ENCODE measurements around the gene CKS1B.
"Not testable (repeated sequence)": the region's sequence is repeated elsewhere in the genome, so short reads cannot be mapped to it uniquely, and the experiment has no call there.

The CKS1B gene

DNA sequence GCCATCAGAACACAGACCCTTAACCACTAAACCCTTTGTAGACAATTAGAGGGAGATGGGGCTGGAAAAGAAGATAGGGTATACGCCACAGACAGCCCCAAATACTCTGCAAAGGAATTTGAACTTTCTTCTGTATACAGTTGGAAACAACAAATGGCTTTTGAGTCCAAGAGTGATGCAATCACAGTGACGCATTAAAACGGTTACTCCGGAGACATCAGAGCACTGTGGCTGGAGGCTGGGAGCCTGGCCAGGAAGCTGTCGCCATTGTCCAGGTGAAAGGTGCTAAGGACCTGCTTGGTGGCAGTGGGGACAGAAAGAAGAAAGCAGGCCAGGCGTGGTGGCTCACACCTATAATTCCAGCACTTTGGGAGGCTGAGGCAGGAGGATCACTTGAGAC, 12.8 kb downstream of the CKS1B start:
- DNase-seq (ENCODE audit: low read depth in 2 of 2): no peak

DNA sequence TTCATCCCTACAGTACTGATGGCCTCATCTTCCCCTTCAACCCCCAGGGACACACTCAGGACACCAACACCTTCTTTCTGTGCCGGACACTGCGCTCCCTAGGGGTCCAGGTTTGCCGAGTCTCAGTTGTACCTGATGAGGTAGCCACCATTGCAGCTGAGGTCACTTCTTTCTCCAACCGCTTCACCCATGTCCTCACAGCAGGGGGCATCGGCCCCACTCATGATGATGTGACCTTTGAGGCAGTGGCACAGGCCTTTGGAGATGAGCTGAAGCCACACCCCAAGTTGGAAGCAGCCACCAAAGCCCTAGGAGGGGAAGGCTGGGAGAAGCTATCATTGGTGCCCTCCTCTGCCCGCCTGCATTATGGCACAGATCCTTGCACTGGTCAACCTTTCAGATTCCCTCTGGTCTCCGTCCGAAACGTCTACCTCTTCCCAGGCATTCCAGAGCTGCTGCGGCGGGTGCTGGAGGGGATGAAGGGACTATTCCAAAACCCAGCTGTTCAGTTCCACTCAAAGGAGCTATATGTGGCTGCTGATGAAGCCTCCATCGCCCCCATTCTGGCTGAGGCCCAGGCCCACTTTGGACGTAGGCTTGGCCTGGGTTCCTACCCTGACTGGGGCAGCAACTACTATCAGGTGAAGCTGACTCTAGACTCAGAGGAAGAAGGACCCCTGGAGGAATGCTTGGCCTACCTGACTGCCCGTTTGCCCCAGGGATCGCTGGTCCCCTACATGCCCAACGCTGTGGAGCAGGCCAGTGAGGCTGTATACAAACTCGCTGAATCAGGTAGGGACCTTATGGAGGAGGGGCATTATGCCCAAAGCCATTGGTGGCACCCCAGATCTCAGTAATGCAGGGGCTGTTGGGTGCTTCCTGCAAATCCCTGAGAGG, 13.8 kb downstream of the CKS1B start:
- DNase-seq (ENCODE audit: low read depth in 2 of 2): no peak

DNA sequence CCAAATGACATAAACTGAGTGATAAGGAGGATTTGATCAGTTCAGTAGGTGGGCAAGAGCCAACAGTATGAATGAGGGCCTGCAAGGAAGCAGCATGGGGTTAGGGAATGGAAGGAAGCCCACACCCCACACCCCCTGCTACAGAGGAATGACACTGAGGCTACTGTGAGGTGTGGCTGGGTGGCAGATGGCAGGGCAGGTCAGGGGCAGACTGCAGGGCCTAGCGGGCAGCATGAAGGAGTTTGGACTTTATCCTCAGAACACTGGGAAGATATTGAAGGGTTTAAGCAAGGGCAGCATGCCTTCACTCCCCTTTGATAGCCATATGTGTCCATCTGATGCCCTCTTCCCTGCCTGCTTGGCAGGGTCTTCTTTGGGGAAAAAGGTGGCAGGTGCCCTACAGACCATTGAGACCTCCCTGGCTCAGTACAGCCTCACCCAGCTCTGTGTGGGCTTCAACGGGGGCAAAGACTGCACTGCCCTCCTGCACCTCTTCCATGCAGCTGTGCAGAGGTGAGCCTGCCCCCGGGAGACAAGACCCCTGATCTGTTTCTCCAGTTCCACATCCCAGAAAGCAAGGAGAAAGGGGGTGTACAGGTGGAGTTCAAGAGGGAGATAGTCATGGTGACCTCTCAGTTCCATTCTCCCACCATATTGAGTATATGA, 14.8 kb downstream of the CKS1B start:
- DNase-seq (ENCODE audit: low read depth in 2 of 2): no peak

DNA sequence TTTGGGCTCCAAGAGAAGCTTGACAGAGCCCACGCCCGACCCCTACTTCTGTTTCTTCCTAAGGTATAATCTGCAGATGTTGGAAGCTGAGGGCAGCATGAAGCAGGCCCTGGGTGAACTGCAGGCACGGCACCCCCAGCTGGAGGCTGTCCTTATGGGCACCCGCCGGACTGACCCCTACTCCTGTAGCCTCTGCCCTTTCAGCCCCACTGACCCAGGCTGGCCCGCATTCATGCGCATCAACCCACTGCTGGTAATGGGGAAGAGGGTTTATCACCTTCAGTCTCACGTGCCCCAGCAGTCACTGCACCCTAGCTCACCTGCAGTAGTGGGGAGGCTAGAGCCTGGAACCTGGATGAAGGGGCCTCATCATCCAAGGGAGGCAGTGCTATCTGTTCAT, 15.8 kb downstream of the CKS1B start:
- no peak for DNase-seq (ENCODE audit: low read depth in 2 of 2)

DNA sequence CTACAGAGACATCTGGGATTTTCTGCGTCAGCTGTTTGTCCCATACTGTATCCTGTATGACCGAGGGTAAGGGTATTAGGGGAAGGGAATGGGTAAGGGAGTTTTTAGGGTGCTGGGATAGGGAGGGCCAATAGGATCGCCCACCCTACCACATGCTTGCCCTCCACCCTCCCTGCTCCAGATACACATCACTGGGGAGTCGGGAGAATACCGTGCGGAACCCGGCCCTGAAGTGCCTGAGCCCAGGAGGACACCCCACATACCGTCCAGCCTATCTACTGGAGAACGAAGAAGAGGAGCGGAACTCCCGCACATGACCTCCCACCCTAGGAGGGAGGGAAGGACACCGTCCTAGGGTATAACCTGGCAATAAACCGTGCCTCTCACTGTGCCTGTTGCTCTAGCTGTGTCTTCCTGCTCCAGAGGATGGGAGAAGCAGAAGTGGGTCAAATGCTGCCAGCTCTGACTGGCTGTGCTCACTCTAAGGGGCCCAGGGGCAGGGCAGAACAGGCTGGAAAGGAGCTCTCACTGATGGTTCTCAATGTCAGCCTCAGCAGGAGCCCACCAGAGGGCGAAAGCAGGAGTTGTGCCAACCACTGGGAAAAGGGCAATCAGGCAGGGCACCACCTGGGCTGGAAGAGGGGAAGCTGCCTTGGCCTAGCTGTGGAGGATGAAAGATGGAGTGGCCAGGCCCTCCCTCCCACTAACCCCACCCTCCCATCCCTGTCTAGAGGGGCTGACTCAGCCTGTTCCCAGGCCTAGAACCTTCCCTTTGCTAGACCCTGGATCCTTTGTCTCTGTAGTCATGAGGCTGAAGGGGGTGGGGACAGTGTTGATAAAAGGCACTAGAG, 18.5 kb downstream of the CKS1B start:
- DNase-seq (ENCODE audit: low read depth in 2 of 2): no peak

DNA sequence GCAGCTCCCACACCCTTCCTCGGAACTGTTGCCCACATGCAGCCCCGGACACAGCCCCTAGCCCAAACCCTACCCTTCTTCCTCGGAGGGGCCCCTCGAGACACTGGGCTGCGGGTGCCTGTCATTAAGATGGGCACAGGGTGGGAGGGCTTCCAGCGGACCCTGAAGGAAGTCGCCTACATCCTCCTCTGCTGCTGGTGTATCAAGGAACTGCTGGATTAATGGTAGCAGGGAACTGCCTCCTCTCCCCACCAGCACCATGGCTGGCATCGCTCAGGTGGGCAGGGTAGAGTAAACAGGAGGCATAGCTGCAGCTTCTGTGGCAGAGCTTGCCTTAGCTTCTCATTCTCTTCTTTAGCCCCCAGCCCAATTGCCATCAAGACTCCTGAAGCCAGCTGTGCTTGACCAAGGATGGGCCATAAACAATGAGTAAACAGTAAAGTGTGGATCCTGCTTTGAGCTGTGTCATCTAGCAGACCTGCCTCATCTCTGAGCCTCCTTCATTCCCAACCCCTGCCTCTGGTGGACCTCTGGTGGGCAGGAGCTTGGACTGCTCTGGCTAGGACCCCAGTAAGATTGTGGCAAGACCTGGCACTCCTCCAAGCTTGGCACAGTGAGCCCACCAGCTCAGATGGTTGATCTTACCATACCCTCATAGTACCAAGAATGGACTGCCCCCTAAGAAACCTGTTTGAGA, 19.2 kb downstream of the CKS1B start, which contains the start of gene LENEP:
Gene LENEP (plus strand): TSS at position 15 of the 697 bp plus-strand sequence. CDS start 22 bp downstream, at position 37.
- DNase-seq (ENCODE audit: low read depth in 2 of 2): no peak

DNA sequence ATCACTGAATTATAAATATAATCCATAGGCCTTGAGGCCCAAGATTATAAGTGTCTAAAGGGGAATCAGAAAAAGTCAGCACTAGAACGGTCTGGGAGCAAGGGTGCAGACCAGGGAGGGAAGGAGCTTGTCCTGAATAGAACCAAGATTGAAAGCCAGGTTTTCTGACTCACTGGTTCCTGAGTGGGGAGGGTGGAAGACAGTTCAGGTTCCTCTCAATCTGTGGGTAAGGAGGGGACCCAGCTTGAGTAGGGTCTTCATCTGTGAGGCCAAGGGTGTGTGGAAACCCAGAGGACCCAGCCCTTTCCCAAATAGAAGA, 19.7 kb downstream of the CKS1B start:
- no peak for DNase-seq (ENCODE audit: low read depth in 2 of 2)

DNA sequence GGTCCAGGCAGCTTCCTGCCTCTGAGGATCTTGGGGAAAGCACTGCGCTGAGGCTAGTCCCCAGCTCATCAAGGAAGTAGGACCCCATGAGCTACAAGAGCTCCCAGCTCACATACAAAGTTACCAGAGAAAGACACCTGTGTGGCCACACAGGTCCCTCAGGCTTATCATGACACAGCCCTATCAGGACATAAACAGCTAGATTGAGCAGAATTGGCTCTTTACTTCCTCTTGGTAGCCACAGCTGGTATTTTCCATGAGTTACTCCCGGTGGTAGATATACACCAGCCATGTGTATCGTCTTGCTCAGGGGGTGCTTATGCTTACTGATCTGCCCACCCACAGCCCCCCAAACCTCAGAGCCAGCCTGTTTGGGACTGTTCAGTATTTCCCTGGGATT, 20.1 kb downstream of the CKS1B start:
- DNase-seq (ENCODE audit: low read depth in 2 of 2): no peak

DNA sequence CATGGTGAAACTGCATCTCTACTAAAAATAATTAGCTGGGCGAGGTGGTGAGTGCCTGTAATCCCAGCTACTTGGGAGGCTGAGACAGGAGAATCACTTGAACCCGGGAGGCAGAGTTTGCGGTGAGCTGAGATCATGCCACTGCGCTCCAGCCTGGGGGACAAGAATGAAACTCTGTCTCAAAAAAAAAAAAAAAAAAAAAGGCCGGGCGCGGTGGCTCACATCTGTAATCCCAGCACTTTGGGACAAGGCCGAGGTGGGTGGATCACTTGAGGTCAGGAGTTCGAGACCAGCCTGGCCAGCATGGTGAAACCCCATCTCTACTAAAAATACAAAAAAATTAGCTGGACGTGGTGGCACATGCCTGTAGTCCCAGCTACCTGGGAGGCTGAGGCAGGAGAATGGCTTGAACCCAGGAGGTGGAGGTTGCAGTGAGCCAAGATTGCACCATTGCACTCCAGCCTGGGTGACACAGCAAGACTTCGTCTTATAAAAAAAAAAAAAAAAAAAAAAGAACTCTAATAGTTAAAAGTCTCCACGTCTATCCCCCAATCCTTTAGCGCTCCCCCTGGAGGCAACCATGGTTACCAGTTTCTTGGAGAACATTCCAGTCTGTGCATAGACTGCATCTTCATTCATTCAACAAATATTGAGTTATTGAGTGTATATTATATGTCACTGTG, 21.0 kb downstream of the CKS1B start:
- DNase-seq (ENCODE audit: low read depth in 2 of 2): not testable (repeated sequence)

DNA sequence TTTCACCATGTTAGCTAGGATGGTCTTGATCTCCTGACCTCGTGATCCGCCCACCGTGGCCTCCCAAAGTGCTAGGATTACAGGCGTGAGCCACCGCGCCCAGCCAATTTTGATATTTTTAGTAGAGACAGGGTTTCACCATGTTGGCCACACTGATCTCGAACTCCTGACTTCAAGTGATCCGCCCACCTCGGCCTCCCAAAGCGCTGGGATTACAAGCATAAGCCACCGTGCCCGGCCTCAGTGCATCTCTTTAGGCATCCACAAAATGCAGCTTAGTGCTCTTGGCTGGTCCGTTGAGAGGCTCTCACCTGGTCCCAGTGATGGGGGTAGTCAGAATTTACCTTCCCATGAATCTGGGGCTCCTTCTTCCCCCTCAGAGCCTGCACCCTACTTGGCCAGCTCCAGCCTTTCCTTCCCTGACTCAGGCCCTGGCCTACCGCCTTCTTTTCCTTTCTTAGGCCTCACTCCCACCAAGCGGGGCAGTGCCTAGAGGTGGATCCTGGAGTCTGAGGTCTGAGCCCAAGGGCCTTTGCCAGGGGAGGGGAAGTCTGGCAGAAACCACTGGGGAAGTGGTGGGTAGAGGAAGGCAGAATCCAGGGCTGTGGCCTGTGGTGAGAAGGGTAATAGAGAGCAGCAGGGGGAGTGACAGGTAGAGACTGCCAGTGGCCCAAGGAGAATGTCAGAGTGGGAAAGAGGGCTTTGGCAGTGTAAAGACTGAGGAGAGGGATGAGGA, 22.7 kb downstream of the CKS1B start:
- no peak for DNase-seq (ENCODE audit: low read depth in 2 of 2)

DNA sequence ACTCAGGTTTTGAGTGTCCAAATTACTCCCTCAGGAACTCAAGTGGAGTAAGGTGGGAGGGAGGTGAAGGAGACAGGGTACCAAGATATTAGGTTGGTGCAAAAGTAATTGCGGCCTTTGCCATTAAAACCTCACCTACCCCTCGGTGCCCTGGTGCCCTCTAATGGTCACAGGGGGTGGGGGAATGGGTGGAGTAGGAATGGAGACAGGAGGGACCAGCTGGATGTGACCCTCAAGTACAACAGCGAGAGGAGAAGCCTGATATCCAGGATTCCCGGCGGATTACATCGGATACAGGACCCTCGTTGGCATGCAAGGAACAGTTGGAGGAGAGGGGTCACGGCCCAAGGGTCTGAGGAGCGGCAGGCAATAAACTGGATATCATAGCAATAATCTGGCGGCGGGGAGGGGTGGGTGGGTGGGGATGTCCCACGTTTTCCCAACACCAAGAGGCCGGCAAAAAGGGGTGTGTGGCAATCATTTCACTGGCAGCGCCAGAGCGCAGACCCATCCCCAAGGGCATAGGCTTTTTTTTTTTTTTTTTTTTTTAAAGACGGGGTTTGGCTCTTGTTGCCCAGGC, 23.8 kb downstream of the CKS1B start:
- DNase-seq (ENCODE audit: low read depth in 2 of 2): no peak

DNA sequence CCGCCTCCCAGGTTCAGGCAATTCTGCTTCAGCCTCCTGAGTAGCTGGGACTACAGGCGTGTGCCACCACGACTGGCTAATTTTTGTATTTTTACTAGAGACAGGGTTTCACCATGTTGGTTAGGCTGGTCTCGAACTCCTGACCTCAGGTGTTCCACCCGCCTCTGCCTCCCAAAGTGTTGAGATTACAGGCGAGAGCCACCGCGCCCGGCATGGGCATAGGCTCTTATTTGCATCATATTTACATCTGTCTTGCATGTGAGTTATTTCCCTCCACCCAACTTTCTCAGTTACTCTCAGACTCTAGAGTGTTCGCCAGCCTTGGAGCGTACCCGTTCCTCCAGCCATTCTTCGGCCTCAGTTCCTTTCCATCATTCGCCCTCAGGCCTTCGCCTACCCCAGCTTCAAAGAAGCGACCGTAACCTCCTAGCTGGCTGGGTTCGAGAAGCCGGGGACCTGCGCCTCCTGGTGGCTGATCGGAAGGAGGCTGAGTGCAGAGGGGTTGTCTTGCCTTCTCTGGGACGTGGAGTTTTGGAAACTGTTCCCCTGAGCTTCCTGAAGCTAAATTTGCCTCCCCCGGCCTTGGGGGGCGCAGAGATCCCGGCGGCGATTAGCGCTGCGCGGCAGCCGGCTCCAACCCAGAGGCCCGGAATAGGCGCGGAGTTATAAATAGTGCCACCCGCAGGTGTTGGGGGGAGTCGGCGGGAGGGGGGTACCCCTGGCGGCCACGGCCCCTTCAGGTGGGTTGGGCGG, 24.5 kb downstream of the CKS1B start:
- peak; percentile 68 to 76 for DNase-seq (ENCODE audit: low read depth in 2 of 2)

DNA sequence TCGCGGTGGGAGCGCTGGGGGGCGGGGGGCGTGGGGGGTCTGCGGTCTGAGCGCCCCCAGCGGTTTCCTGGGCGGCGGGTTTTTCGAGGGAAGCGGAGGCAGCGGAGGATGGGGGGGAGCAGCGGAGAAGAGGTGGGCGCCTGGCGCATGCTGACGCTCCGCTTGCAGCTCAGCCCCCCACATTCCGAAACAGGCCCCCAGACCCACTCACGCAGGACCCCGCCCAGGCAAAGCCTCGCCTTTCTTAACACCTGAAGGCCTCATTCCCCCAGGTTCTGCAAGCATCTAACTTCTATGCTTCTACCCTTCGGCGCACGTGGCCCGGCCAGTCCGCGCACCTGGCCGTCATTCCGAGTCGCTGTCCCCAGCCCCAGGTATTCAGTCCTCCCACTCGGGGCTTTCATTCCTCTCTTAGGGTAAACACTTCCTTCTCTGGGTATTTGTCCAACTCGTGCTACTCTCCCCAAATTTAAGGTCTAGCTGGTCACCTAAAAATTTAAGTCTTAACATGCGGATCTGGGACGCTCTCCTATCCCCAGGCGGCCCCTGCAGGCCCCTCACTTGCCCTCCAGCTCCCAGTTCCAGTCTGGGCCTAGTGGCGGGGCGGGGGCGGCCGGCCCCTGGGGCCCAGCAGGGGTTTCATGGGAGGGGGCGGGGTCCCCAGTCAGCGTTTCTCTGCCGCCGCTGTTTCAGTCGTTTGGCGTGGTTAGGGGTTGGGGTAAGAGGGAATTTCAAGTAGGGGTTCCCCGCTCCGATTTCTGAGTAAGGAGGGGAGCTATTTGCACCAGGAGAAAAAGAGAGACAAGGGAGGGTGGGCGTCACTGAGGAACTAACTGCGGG, 25.3 kb downstream of the CKS1B start:
- DNase-seq (ENCODE audit: low read depth in 2 of 2): peak; percentile 65 to 72

DNA sequence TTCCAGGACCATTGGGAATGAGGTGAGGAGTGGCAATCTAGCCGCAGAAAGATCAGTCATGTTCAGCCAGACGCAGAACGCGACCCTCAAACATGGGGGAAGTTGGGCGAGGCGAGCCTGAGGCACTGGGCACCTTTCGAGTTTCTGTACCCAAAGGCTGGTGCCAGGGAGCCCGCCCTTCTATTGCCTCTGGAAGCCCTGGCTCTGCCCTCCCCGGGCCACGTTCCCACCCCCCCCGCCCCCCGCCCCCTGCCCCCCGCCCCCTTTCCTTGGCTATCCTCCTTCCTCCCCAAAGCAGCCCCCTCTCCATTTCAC, 25.9 kb downstream of the CKS1B start:
- DNase-seq (ENCODE audit: low read depth in 2 of 2): no peak

DNA sequence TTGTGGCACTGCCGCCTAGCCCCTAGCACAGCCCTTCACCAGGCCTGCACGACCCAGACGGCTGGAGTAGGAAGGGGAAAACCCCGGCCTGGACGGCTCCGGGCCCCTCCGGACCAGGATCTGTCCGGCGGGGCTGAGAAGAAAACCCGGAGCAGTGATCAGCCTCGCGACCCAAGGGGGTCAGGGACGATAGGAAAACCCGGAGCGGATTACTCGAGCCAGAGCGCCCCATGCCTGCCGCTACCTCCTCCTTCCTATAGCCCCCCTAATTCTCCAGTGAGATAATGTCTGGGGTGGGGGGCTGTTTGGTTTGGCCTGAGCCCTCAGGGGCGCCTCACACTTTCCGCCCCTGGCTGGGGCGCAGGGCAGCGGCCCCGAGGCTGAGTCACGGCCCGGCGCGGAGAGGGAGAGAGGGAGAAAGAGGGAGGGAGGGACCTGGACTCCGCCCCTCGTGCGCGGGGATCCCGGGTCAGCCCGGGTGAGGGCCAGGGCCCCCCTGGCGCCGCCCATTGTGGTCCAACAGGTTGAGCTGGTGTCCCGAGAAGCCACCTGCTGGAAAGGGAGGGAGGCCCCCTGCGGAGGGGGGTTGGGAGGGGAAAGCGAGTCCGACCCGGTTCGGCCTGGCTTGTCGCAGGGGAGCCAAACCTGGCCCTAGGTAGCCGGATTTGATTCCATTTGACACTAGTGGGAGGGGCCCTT, 26.4 kb downstream of the CKS1B start:
- peak; percentile 83 to 86 for DNase-seq (ENCODE audit: low read depth in 2 of 2)

DNA sequence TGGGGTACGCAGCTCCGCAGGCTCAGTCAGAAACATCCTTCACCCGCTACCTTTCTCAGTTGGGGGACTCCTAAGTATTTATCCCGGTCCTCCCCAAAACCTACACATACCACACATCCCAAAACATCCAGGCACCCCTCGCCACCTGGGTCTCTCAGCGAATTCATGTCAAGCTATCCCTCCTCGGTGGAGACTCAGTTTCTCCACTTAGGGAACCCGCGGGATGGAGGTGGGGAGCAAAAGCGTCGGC, 26.9 kb downstream of the CKS1B start:
- no peak for DNase-seq (ENCODE audit: low read depth in 2 of 2)

DNA sequence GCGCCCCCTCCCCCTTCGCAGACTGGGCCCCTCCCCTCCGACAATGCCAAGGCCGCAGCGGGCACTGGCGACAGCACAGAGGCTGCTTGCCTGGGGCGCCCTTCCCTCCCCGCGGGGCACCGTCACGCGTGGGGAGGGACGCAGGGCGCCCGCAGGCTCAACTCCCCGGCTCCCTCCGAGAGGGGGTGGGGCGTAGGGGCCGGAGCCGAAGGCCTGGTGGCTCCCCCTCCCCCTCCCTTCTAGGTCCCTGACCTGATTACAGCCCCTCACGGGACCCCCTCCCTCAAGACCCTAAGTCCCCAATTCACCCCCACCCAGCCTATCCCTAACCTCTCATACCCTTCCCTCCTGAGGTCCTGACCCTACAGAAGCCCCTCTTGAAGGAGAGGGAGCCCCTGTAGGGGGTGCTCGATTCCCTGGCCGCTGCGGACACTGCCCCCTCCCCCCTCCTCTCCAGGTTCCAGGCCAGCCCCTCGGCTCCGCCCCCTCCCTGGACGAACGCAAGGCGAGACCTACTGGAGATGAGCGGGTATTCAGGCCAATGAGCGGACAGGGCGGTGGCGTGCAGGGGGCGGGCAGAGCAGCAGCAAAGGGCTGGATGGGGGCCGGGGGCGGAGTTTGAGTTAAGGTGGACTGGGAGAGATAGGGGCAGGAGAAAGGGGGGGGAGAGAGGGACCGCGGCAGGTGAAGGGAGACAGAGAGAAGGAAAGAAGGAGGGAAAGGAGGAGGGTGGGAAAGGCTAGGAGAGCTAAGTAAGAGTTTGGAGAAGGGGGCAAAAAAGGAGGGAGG, 27.4 kb downstream of the CKS1B start:
- peak; percentile 98 for DNase-seq (ENCODE audit: low read depth in 2 of 2)
